ENCODE measurements around the gene C3orf20. TPM values are rescaled to one million over a fixed set of nuclear protein-coding genes. Genes with fewer than 3 reads are reported as not detected.

Gene C3orf20
- total RNA-seq, 2 experiments from 2014 or later: 0.20 to 0.23 TPM

DNA sequence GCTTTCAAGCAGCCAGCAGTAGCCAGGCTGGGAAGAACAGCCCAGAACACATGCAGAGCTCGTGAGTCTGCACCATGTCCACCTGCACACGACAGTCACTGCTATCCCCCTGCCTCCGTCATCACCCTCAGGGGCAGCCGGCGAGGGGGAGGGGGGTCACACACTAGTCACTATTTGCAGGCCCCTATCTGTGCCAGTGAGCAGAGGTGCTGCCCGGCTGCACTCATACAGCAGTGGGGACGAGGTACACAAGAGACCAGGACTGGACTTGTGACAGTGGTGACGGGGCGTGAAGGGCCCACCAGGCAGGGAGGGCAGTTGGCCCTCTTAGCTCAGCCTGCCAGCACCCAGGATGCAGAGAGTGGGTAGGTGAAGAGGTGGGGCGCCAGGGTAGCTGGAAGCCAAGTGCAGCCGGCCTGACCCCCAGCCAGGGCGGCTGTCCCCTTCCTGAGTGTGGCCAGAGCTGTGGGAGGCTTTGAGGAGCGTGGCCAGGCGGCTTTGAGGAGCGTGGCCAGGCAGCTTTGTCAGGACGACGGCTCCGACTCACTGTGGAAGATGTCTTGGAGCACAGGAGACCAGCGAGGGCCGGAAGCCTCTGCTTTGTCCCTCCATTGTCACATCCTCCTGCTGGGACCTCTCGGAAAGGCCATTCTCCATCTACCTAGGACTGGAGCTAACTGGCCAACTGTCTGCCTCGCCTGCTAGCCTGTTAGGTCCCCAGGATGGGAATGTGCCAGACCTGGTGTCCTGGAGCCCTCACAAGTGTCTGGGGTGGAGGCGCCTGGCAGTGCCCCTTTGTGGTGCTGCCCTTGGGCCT is 91.7 kb downstream of the C3orf20 start:
- intact Hi-C loops (cut with micrococcal nuclease): no loop called here
- TF ChIP-seq, protein P1, sequence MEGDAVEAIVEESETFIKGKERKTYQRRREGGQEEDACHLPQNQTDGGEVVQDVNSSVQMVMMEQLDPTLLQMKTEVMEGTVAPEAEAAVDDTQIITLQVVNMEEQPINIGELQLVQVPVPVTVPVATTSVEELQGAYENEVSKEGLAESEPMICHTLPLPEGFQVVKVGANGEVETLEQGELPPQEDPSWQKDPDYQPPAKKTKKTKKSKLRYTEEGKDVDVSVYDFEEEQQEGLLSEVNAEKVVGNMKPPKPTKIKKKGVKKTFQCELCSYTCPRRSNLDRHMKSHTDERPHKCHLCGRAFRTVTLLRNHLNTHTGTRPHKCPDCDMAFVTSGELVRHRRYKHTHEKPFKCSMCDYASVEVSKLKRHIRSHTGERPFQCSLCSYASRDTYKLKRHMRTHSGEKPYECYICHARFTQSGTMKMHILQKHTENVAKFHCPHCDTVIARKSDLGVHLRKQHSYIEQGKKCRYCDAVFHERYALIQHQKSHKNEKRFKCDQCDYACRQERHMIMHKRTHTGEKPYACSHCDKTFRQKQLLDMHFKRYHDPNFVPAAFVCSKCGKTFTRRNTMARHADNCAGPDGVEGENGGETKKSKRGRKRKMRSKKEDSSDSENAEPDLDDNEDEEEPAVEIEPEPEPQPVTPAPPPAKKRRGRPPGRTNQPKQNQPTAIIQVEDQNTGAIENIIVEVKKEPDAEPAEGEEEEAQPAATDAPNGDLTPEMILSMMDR (IDR thresholded peaks at IDR 0.05): no peak
- CTCF ChIA-PET: no interaction called here
- no peaks in the 10 kb centered on the region for H3K36me3 Mint-ChIP-seq (ENCODE audit: low read depth)
- H3K27me3 Mint-ChIP-seq: no peaks in the 10 kb centered on the region
- H3K27ac Mint-ChIP-seq: no peak overlapping the region
- ATAC-seq (no peak), DNase-seq (no peak)
- H3K9me3 Mint-ChIP-seq: no peaks in the 10 kb centered on the region
- POLR2A ChIA-PET: interaction anchor here (1.0 kb wide), 1 partner anchor 17 kb away, joined by 3 read pairs; no protein-coding TSS in a partner anchor
- H3K4me1 Mint-ChIP-seq (ENCODE audit: low read depth): no peaks in the 10 kb centered on the region
- no peak overlapping the region for H3K4me3 Mint-ChIP-seq

DNA sequence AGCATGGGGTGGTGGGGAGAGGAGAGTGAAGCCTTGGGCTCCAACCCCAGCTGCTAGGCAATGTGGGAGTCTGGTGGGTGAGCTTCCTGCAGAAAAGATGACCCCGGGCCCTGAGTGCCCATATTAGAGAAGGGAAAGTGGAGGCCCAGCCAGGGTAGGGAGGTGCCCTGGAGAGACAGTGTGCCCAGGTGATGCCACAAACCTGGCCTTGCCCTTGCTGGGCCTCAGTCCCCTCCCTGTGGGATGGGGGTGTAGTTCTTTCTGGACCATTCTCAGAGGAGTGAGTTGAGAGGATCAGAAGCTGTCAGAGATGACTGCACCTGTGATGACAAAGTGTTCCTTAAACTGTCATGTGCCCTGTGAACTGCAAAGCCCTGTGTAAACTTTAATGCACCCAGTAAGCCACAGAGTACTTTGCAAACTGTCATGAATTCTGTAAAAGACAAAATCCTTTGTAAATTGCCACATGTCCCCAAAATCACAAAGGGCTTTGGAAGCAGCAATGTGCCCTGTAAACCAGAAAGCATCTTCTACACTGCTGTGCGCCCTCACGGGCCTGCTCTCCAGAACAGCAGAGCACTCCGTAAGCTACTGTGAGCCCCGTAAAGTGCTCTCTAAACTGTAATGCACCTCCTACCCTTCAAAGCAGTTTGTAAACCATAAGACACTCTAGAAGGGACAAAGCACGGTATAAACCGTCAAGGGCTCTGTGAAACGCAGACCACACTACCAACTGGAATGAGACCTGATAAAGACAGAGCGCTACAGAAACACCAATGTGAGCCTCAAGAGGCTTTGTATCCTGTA is 92.5 kb downstream of the C3orf20 start:
- POLR2A ChIA-PET: no interaction called here
- no peaks in the 10 kb centered on the region for H3K27me3 Mint-ChIP-seq
- intact Hi-C loops (cut with micrococcal nuclease): no loop called here
- H3K4me3 Mint-ChIP-seq: no peak overlapping the region
- no peak overlapping the region for H3K27ac Mint-ChIP-seq
- no peaks in the 10 kb centered on the region for H3K36me3 Mint-ChIP-seq (ENCODE audit: low read depth)
- CTCF ChIA-PET: no interaction called here
- no peaks in the 10 kb centered on the region for H3K4me1 Mint-ChIP-seq (ENCODE audit: low read depth)
- TF ChIP-seq, protein P1 (IDR thresholded peaks at IDR 0.05): no peak
- ATAC-seq (no peak), DNase-seq (no peak)
- no peaks in the 10 kb centered on the region for H3K9me3 Mint-ChIP-seq

DNA sequence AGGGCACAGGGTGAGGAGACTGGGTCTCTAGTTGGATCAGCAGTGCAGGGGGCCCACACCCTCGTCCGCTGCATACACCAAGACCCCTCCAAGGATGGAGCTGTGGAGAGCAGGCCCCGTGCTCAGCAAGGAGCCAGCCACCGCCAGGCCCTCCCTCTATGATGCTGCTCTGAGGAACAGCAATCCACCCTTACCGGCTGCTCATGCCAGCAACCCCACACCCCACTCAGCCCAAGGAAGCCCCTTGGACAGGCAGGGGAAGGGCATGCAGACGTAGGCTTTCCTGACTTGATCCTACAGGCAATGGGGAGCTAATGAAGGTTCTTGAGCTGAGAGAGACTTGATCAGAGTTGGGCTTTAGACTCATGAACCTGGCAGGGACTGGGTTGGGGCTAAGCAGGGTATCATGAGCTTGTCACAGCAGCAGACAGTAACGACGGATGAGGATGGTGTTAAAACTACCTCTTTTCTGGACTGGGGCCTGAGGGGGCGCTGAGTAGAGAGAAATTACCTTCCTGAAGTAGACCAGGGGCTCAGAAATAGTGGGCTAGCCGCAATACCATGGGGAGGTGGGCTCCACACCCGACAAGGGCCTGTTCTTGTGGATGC is 93.3 kb downstream of the C3orf20 start:
- Mint-ChIP-seq H3K27ac (no peak overlapping the region), H3K9me3 (no peaks in the 10 kb centered on the region), H3K4me1 (ENCODE audit: low read depth) (no peaks in the 10 kb centered on the region), H3K27me3 (no peaks in the 10 kb centered on the region), H3K4me3 (no peak overlapping the region), H3K36me3 (ENCODE audit: low read depth) (no peaks in the 10 kb centered on the region)
- ChIA-PET CTCF (no interaction called here), POLR2A (no interaction called here)
- no peak for DNase-seq
- ATAC-seq: no peak
- intact Hi-C loops (cut with micrococcal nuclease): no loop called here
- TF ChIP-seq, protein P1 (IDR thresholded peaks at IDR 0.05): no peak

DNA sequence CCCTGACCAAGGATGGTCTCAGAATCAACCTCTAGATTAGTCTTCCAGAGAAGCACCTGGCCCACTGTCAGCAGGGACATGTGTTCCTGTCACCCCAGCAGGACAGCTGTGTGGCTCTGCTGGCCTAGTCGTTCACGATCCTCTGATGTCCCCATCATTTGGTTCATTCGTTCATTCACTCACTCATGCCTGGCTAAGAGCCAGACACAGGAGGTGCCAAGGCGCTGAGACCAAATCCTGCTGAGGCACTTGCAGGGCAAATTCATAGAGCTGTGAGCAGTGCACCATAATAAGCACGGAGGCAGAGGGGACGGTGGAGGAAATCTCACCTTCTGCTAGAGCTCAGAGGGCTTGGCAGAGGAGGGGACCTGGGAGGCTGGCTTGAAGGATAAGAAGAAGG is 93.9 kb downstream of the C3orf20 start:
- Mint-ChIP-seq H3K4me3 (no peak overlapping the region), H3K4me1 (ENCODE audit: low read depth) (no peaks in the 10 kb centered on the region), H3K27me3 (no peaks in the 10 kb centered on the region), H3K27ac (no peak overlapping the region), H3K36me3 (ENCODE audit: low read depth) (no peaks in the 10 kb centered on the region), H3K9me3 (no peaks in the 10 kb centered on the region)
- no peak for ATAC-seq
- intact Hi-C loops (cut with micrococcal nuclease): no loop called here
- DNase-seq: no peak
- CTCF ChIA-PET: no interaction called here
- POLR2A ChIA-PET: interaction anchor here (1.2 kb wide), 1 partner anchor 13 kb away, joined by 4 read pairs; no protein-coding TSS in a partner anchor
- TF ChIP-seq, protein P1 (IDR thresholded peaks at IDR 0.05): no peak

Measured in activated CD8-positive, alpha-beta T cell treated with anti-CD3 and anti-CD28 coated beads for 36 hours (primary cell).